Measurements from ENCODE around the gene MUC22. TPM values are rescaled to one million over a fixed set of nuclear protein-coding genes. Genes with fewer than 3 reads are reported as not detected.
"Not testable (repeated sequence)": the region's sequence is repeated elsewhere in the genome, so short reads cannot be mapped to it uniquely, and the experiment has no call there.

Gene MUC22
- total RNA-seq, 1 donor from 2014 or later: not detected

- DNase-seq (ENCODE audit: extremely low read depth, low read depth, low spot score): no peak
Measured at GRCh38 chr6:30991891-30992290, 18.4 kb upstream of the MUC22 start.

- DNase-seq (ENCODE audit: extremely low read depth, low read depth, low spot score): no peak
Measured at GRCh38 chr6:30997301-30997700, 13.0 kb upstream of the MUC22 start.

GRCh38 chr6:30998785-30999184 is 11.5 kb upstream of the MUC22 start:
- DNase-seq (ENCODE audit: extremely low read depth, low read depth, low spot score): no peak

GRCh38 chr6:31000067-31000860 is 10.0 kb upstream of the MUC22 start:
- not testable (repeated sequence) for DNase-seq (ENCODE audit: extremely low read depth, low read depth, low spot score)

- DNase-seq (ENCODE audit: extremely low read depth, low read depth, low spot score): no peak
Measured at GRCh38 chr6:31001281-31001888, 8.9 kb upstream of the MUC22 start.

GRCh38 chr6:31002471-31002870 is 7.8 kb upstream of the MUC22 start:
- DNase-seq (ENCODE audit: extremely low read depth, low read depth, low spot score): no peak

GRCh38 chr6:31004794-31005193 is 5.5 kb upstream of the MUC22 start:
- no peak for DNase-seq (ENCODE audit: extremely low read depth, low read depth, low spot score)

GRCh38 chr6:31005249-31006020 is 4.8 kb upstream of the MUC22 start:
- no peak for DNase-seq (ENCODE audit: extremely low read depth, low read depth, low spot score)

- DNase-seq (ENCODE audit: extremely low read depth, low read depth, low spot score): peak; percentile 4
Measured at GRCh38 chr6:31007694-31008093, 2.6 kb upstream of the MUC22 start.

GRCh38 chr6:31008165-31008564 is 2.1 kb upstream of the MUC22 start:
- DNase-seq (ENCODE audit: extremely low read depth, low read depth, low spot score): no peak

GRCh38 chr6:31009731-31010130 is 543 bp upstream of the MUC22 start:
- no peak for DNase-seq (ENCODE audit: extremely low read depth, low read depth, low spot score)

GRCh38 chr6:31011153-31011552 is 879 bp downstream of the MUC22 start:
- no peak for DNase-seq (ENCODE audit: extremely low read depth, low read depth, low spot score)

GRCh38 chr6:31016659-31017299 is 6.5 kb downstream of the MUC22 start:
- DNase-seq (ENCODE audit: extremely low read depth, low read depth, low spot score): no peak

- not testable (repeated sequence) for DNase-seq (ENCODE audit: extremely low read depth, low read depth, low spot score)
Measured at GRCh38 chr6:31017436-31017835, 7.2 kb downstream of the MUC22 start.

- no peak for DNase-seq (ENCODE audit: extremely low read depth, low read depth, low spot score)
Measured at GRCh38 chr6:31020057-31020456, 9.8 kb downstream of the MUC22 start.

- DNase-seq (ENCODE audit: extremely low read depth, low read depth, low spot score): not testable (repeated sequence)
Measured at GRCh38 chr6:31020631-31021255, 10.5 kb downstream of the MUC22 start.

- not testable (repeated sequence) for DNase-seq (ENCODE audit: extremely low read depth, low read depth, low spot score)
Measured at GRCh38 chr6:31021705-31022531, 11.6 kb downstream of the MUC22 start.

GRCh38 chr6:31025595-31025994 is 15.3 kb downstream of the MUC22 start:
- no peak for DNase-seq (ENCODE audit: extremely low read depth, low read depth, low spot score)

- DNase-seq (ENCODE audit: extremely low read depth, low read depth, low spot score): no peak
Measured at GRCh38 chr6:31031095-31031494, 20.8 kb downstream of the MUC22 start.

- no peak for DNase-seq (ENCODE audit: extremely low read depth, low read depth, low spot score)
Measured at GRCh38 chr6:31033075-31033474, 22.8 kb downstream of the MUC22 start.

All from glomerular endothelial cell (primary cell).